ENCODE results near the gene MKI67. TPM values are rescaled to one million over a fixed set of nuclear protein-coding genes. Genes with fewer than 3 reads are reported as not detected.
"Not testable (repeated sequence)": the region's sequence is repeated elsewhere in the genome, so short reads cannot be mapped to it uniquely, and the experiment has no call there.

The MKI67 gene
- polyA plus RNA-seq, 3 donors = 49.5 to 69.6 (median 69.5) TPM

DNA sequence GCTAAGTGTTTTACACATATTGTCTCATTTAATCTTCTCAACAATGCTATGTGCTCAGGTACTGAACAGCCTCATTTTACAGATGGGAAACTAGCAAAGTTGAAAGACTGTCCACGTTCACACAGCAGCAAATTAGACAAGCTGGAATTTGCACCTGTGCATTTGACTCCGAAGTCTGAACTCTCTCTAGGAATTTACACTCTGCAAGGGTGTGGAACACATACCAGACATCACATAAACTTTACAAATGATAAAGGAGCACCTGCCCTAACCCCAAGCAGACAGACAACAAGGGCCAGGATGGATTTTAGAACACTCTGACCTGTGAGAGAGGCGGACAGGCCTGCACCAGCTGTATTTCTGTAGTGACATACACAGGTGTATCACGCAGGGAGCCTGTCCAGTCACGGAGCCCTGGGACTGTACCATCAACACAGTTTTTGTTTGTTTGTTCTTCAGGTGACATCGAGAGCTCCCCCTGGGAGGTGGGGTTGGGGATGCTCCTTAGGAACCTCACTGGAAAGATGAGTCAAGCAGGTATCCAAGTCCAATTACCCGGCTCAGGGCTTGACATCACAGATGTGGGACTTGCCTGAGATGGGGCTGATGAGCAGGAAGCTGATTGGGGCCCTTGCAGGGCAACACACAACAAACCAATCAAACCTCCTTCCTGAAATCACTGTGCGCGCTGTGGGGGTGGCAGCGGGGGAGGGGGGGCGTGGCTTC, 31.0 kb downstream of the MKI67 start:
- no peak for DNase-seq (ENCODE audit: extremely low read depth in 1 of 11, low read depth in 9 of 11, low spot score in 4 of 11)

DNA sequence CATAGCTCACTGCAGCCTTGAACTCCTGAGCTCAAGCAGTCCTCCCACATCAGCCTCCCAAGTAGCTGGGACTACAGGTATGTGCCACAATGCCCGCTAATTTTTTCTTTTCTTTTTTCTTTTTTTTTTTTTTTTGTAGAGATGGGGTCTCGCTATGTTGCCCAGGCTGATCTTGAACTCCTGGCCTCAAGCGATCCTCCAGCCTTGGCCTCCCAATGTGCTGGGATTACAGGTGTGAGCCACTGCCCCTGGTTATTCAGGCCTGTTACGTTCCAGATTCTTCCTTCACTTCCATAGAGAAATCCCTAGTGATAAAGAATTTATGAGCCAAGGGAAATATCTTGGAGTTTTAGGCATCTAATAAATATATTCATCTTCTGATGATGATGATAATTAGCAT, 31.6 kb downstream of the MKI67 start:
- DNase-seq (ENCODE audit: extremely low read depth in 1 of 11, low read depth in 9 of 11, low spot score in 4 of 11) = not testable (repeated sequence)

DNA sequence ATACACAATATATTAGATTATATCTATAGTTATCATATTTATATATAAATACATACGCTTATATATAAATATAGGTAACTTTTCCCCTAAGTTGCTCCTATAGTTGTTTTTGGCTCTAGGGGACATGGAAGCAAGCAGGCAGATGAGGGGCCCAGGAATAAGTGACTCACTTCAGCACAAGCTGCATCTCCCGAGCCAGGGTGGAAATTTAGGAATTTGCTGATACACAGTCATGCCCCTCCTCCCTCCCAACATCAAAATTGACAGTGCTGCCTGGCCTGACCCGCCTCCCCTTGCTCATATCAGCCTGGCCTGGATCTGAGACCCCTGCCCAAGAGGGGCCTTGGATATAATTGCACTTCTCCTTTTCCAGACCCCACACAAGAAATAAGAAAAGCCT, 33.8 kb downstream of the MKI67 start:
- DNase-seq (ENCODE audit: extremely low read depth in 1 of 11, low read depth in 9 of 11, low spot score in 4 of 11) = no peak

DNA sequence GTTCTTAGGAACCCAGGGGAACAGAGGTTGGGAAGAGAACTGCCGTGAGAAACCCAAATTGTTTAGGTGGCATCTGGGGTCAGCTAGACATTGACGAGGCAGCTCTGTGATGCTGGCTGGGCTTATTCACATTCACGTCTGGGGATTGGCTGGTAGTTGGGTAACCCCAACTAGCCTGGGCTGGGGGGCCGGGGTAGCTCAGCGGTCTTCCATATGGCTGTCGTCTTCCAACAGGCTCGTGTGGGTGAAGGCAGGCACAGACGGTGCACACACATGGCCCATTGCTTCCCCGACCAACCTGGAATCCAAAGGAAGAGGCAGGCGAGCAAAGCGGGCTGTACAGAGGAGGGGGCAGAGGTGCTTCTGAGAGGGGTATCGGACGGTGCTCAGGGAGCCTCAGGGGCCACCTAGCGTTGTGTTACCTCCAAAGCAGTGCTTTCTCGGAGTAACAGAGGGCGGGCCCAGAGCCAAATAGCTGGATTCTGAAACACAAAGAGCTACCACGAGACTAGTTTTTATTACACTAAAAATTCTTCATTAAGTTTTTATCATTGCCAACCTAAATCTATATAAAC, 34.5 kb downstream of the MKI67 start:
- DNase-seq (ENCODE audit: extremely low read depth in 1 of 11, low read depth in 9 of 11, low spot score in 4 of 11) = no peak

DNA sequence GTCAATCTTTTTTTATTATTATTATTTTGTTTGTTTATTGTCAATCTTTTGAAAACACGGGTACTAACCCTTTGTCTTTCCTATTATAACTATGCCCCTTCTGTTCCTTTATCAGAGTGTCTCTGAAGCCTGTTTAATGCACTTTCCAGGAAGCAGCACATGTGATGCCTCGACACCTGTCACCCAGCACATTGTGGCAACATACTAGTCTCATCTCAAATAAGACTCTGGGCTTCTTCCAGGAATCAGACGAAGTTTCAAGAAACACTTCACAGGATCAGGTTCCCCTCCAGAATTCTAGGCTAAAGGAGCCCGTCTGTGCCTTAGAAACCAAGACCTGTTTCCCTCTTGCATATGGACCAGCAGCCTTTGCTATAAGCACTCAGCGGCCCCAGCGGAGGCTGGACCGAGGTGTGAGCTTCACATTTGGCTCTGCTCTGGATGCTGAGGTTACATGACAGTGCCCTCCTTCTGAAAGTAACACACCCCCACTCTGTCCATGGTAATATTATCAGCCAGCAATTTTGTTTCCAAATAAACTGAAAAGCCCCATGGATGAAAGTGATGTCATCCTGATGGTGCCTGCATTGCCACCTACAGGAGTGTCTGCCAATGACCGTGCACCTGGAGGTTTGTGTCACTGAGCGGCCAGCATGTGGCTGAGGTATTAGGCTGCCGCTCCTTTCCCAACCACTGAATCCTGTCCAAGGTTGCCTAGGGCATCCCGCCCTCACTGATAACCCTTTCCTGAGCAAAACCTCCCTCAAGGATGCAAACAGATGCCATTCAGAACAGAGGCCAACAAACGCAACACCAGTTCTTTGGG, 38.1 kb downstream of the MKI67 start:
- DNase-seq (ENCODE audit: extremely low read depth in 1 of 11, low read depth in 9 of 11, low spot score in 4 of 11) = no peak

DNA sequence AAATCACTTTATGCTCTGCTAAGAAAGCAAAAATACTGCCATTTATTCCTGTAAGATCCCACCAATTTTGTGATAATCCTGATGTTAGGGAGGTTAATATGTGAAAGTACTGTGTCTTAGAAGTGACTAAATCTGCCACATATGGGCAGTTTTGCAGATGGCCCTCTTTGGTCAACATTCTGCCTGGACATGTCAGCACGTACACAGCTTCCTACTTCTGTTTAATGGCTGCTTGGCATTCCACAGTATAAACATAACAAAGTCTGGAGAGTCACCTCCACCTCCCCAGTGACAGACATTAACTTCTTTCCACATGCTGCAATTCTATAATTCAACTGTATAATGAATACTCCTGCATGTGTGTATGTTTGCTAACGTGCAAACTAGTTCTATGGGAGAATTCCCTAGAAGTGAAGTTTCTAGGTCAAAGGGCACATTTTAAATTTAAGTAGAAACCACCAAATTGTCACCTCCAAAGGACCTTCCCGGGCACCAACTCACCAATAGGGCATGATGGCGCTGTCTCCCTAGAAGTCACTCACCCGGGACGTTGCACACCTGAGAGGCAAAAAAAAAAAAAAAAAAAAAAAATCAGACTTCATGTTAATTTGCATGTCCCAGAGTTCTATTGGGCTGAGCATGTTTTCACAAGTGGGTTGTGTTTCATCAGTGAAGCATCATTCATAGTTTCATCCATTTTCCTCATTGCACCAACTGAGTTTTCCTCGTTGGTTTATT, 38.9 kb downstream of the MKI67 start:
- DNase-seq (ENCODE audit: extremely low read depth in 1 of 11, low read depth in 9 of 11, low spot score in 4 of 11) = no peak

DNA sequence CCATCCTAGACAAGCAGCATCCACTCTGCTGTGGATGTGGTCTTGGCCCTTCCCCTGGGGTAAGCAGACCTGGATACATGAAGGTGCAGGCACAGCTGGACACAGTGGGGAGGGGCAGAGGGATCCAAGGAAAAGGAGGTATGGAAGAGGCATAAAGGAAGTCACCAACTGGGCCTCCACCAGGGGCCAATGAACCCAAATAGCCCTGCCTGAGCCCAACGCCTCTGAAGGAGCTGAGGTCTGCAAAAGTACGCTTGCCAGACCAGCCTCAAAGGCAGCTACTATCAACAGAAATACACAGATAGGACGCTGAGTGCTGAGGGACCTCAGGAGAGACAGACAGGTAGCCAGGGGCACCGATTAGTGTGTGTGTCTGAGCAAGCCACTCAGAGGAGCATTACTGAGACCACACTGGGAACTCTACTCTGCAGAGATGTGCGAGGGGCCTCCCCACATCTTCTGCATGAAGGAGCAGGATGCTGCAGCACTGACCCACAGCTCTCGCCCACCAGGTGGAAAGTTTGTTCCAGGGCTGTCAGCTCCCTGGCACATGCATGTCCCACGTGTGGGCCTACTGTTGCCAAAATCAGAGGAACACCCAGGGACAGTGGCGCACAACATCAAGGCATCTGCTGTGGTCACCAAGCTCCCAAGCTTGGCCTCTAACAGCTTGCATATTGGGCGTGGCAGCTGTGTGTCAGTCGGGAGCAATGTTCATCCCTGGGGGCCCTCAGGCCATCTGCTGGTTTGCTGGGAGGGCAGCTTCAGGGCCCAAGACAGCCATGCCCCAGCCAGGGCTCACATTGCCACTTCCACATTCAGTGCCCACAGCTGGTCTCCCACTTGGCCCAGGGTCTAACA, 40.0 kb downstream of the MKI67 start:
- DNase-seq (ENCODE audit: extremely low read depth in 1 of 11, low read depth in 9 of 11, low spot score in 4 of 11) = no peak

DNA sequence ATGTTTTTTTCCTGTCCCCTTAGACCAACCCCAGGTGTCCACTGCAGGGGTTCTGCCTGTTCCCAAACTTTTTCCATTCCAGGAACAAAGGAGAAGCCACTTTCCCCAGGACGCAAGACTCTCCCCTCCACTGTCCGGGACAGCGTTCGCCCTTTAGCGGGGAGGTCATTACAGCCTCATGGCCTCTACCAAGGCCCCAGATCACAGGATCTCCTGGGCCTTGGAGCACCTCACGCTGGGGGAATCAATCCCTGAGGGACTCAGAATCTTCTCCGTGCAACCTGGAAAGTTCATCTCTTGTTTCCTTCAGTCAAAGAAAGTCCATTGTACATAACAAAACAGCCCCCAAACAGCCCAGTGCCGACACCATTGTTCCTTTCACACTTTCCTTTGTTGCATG, 41.2 kb downstream of the MKI67 start:
- DNase-seq (ENCODE audit: extremely low read depth in 1 of 11, low read depth in 9 of 11, low spot score in 4 of 11) = no peak

DNA sequence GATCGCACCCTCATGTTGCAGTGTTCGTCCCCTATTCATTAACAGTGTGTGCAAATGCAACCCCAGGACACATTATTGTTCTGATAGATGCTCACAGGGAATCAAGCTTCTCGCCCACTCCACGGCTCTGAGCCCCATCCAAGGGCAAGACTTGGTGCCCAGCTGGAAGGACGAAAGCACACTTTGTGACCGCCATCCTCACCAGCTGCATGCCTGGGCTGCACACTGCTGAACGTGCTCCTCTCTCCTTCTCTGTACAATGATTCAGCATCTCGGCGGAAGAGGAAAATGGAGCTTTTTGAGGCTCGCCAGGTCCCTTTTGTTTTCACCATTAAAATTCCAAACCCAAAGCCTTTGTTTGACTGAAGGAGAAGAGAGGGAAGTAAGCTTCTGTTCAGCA, 41.9 kb downstream of the MKI67 start:
- DNase-seq (ENCODE audit: extremely low read depth in 1 of 11, low read depth in 9 of 11, low spot score in 4 of 11) = no peak

DNA sequence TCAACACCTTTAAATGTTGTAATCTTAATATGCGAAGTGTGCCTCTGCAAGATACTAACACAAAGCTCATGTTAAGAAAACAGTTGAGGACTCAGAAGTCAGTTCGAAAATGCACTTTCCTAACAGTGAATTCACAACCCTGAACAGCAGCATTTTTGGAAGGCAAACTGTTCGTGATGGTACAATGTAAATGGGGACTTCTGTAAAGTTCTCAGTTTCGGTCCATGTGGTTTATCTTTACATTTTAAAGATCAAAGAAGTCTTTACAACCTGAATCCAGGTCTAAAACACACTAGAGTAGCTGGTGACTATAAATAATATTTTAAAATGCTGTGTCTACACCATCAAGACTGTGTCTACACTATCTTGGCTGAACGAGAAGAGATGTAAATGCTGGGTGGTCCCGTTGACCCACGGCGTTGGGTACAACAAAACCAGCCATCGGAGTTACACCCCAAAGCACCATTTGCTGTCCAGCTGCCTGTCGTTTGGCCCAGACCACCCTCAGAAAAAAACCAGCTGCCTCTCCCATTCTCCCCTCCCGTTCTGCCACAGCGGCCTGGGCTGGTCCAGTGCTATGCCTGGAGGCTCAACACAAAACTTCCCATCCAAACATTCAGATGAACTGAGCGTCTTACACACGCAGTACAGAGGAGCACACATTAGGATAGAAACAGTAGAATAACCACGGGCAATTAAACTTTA, 42.9 kb downstream of the MKI67 start:
- no peak for DNase-seq (ENCODE audit: extremely low read depth in 1 of 11, low read depth in 9 of 11, low spot score in 4 of 11)

DNA sequence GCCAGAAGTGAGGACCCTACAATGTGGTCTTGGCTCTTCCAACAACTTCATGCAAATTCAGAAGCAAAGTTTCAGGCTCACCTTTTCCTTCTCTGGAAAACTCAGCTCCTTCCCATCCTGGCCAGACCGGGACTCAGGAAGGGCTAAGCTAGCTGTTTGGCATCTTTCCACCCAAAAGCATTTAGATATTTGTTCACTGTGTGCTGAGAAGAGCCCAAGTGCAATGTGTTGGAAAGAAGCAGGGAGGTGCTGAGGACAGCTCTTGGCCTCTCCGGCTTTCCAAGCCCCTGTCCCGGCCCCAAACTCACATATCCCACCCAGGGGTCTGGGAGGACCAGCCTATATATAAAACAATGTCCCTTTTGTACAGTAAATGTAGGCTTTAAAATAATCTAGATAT, 44.5 kb downstream of the MKI67 start:
- no peak for DNase-seq (ENCODE audit: extremely low read depth in 1 of 11, low read depth in 9 of 11, low spot score in 4 of 11)

DNA sequence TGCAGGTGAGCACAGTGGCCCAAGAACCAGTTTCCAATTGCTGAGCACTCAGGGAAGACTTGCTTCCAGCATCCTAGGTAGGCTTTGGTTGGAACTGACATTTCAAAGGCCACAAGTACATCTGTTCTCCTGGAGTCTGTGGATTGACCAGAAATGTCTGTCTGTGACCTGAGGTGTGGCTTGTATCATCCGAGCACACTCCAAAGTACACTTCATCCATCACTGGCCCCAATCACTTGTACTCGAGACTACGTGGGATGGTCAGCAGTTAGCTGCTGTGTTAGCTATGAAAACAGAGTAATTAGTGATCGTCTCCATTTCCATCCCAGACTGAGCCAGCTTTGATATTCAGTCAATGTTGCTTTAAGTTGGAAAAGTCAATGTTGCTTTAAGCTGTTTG, 45.0 kb downstream of the MKI67 start:
- DNase-seq (ENCODE audit: extremely low read depth in 1 of 11, low read depth in 9 of 11, low spot score in 4 of 11) = no peak

DNA sequence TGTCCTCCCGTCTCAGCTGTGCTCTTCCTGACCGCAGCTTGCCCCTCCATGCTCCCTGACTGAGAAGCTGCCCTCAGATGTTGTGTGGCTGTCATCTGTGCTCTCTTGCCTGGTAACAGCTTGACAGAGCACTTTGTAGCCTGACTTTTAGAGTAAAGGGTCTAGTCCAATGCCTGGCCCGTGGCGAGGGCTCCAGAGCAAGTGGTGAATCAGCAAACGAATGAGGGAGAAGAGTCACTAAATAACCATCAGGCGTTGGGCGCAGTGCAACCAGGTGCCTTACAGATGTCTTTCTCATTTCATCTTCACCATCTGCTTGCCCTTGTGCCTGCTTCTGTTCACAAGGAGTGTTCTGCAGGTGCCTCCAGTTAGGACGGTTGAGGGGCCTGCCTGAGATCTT, 45.6 kb downstream of the MKI67 start:
- no peak for DNase-seq (ENCODE audit: extremely low read depth in 1 of 11, low read depth in 9 of 11, low spot score in 4 of 11)

DNA sequence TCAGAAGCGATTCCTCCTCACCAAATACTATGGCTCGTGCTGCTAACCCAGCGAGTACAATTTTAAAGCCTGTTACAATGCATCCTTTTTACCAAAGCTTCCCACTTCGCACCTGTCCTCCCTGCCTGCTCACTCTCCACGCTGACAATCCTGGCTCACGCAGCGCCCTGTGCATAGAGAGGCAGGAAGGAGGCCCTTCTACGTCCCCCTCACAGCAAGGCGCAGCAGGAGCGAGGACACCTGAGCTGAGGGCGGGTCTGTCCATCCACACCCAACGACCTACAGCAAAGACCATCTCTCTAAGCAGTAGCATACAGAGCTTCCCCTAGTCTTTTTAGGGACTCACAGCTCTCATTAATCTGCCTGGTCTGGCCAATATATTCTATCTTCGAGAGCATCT, 46.0 kb downstream of the MKI67 start:
- no peak for DNase-seq (ENCODE audit: extremely low read depth in 1 of 11, low read depth in 9 of 11, low spot score in 4 of 11)

DNA sequence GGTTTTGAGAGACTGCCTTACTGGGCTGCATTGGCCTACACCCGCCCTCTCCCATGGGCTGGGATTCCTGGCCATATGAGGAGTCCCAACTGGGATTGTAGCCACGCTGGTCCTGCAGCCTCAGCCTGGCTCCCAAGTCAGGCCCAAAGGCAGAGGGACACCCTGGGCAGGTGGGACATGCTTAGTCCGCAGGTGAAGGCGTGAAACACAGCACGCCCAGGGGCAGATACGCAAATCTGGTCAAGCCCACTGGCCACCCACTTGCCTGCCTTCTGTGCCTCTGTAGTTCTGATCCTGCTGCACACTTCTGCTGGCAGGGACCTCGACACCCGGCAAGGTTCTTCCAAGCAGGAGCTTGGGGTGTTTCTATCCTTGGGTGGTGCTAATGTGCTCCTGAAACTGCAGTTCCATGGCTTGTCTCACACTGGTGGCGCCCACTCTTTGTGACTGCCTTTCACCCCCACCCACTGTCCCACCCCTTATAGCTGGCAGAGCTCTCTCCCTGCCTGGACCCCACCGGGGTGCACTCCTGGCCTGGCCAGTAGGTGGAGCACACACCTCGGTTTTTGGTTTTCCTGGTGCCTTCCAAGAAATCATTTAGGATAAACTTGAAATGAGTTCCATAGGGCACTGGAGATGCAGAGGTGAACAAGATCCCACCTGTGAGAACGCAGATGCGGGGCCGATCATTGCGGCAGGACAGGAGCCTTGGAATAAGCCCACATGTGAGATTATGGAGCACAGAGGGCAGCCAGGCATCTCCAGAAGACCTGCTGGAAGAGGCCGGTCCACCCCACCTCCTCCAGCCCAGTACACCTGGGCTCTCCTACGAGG, 47.9 kb downstream of the MKI67 start:
- DNase-seq (ENCODE audit: extremely low read depth in 1 of 11, low read depth in 9 of 11, low spot score in 4 of 11) = no peak

DNA sequence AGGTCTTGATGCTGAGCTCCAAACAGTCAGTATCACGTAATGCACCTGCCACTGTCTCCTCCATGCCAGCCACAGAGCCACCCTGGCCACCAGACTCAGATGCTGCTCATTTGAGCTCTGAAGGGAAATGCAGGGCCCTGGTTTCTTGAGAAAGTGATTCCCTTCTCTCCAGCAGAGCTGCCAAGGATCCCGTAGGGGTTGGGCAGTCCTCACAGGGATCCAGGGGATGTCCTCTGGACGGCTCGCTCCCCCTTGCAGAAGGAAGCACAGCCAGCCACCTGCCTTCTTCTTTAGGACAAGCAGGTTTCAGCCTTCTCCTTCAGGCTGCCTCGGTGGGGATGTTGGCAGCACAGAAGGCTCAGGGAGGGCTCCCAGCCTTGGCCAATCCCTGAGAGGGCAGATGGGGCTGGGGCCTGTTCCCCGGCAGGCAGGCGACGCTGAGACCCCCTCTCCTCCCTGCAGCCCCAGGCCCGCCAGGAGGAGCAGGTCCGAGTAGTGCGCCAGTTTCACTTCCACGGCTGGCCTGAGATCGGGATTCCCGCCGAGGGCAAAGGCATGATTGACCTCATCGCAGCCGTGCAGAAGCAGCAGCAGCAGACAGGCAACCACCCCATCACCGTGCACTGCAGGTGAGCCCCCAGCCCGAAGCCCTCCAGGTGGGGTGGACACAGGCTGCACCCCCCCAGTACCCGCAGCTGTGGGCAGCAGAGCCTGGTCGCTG, 48.9 kb downstream of the MKI67 start:
- no peak for DNase-seq (ENCODE audit: extremely low read depth in 1 of 11, low read depth in 9 of 11, low spot score in 4 of 11)

DNA sequence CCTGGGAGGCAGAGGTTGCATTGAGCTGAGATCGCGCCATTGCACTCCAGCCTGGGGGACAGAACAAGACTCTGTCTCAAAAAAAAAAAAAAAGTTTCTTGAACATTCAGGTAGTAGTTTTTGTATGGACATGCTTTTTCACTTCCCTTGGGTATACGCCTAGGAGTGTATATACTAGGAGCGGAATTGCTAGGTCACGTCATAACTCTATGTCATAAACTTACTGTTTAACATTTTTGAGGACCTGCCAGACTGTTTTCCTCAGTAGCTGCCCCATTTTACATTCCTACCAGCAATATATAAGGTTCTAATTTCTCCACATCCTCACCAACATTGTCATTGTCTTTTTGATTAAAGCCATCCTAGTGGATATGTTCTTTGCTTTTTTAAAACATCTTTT, 51.6 kb downstream of the MKI67 start:
- no peak for DNase-seq (ENCODE audit: extremely low read depth in 1 of 11, low read depth in 9 of 11, low spot score in 4 of 11)

Data from renal cortex interstitium (tissue), 11 donors.